Effector memory CD4-positive, alpha-beta T cell (primary cell): ENCODE measurements around the gene DCAF8L2.
"Not testable (repeated sequence)": the region's sequence is repeated elsewhere in the genome, so short reads cannot be mapped to it uniquely, and the experiment has no call there.

Experiments
- DNase-seq, 3 donors: peaks; one replicate each; pipeline ENCODE4 v3.0.0-alpha.2; 2020
- H3K27ac ChIP-seq: 2 replicates; pipeline ENCODE4 v1.7.0; 2013; ENCODE audit warnings: mild to moderate bottlenecking, low read length, moderate library complexity; ENCODE audit not compliant: insufficient read depth, poor library complexity, severe bottlenecking
- H3K27me3 ChIP-seq: replicated peaks from 2 replicates; pipeline ENCODE4 v1.7.0; 2013; ENCODE audit warnings: mild to moderate bottlenecking, low read length; ENCODE audit not compliant: insufficient read depth, control insufficient read depth, poor library complexity, severe bottlenecking
- H3K36me3 ChIP-seq: 2 replicates; pipeline ENCODE4 v1.7.0; 2013; ENCODE audit warnings: mild to moderate bottlenecking, low read length, moderate library complexity; ENCODE audit not compliant: control insufficient read depth, insufficient read depth
- H3K4me1 ChIP-seq: 2 replicates; pipeline ENCODE4 v1.7.0; 2013; ENCODE audit warnings: low read length, mild to moderate bottlenecking; ENCODE audit not compliant: control insufficient read depth, insufficient read depth, poor library complexity, severe bottlenecking
- H3K4me3 ChIP-seq: 2 replicates; pipeline ENCODE4 v1.7.0; 2013; ENCODE audit warnings: low read length, low read depth, mild to moderate bottlenecking; ENCODE audit not compliant: insufficient read depth, poor library complexity, severe bottlenecking
- H3K9me3 ChIP-seq: 2 replicates; pipeline ENCODE4 v1.7.0; 2013; ENCODE audit warnings: mild to moderate bottlenecking, low read length, moderate library complexity; ENCODE audit not compliant: control insufficient read depth
- total RNA-seq, 3 donors: gene quantifications; one replicate each; lab custom pipeline; 2026; lab: John Stamatoyannopoulos, UW

Gene DCAF8L2
- total RNA-seq = 0 reads per million in 3 donors

GRCh38 chrX:27590044-27590443, at the start of gene DCAF8L2:
Gene DCAF8L2 (plus strand): TSS chrX:27590344. CDS start chrX:27746896, 156,552 bp downstream.
- H3K27ac ChIP-seq = no peak within 1 kb of the TSS
- no peak for DNase-seq
- H3K4me1 ChIP-seq = no peaks in the 10 kb centered on the region
- H3K4me3 ChIP-seq = no peak within 1 kb of the TSS
- no peaks in the 10 kb centered on the region for H3K27me3 ChIP-seq
- no peaks in the 10 kb centered on the region for H3K36me3 ChIP-seq
- no peaks in the 10 kb centered on the region for H3K9me3 ChIP-seq

- H3K4me1 ChIP-seq, H3K27me3 ChIP-seq, H3K9me3 ChIP-seq, H3K4me3 ChIP-seq, H3K36me3 ChIP-seq, H3K27ac ChIP-seq, DNase-seq: not testable (repeated sequence)
Observed at GRCh38 chrX:27541161-27541560, 49.0 kb upstream of the DCAF8L2 start.

GRCh38 chrX:27548624-27549023, 41.5 kb upstream of the DCAF8L2 start:
- DNase-seq = no peak
- no peak overlapping the region for H3K4me3 ChIP-seq
- H3K36me3 ChIP-seq = no peaks in the 10 kb centered on the region
- no peaks in the 10 kb centered on the region for H3K4me1 ChIP-seq
- no peaks in the 10 kb centered on the region for H3K27me3 ChIP-seq
- H3K27ac ChIP-seq = no peak overlapping the region
- H3K9me3 ChIP-seq = no peaks in the 10 kb centered on the region

- DNase-seq = no peak
- H3K27me3 ChIP-seq = no peaks in the 10 kb centered on the region
- H3K9me3 ChIP-seq = no peaks in the 10 kb centered on the region
- H3K27ac ChIP-seq = no peak overlapping the region
- no peaks in the 10 kb centered on the region for H3K36me3 ChIP-seq
- H3K4me1 ChIP-seq = no peaks in the 10 kb centered on the region
- H3K4me3 ChIP-seq = no peak overlapping the region
Observed at GRCh38 chrX:27549688-27550087, 40.5 kb upstream of the DCAF8L2 start.

- H3K27me3 ChIP-seq = no peaks in the 10 kb centered on the region
- no peaks in the 10 kb centered on the region for H3K36me3 ChIP-seq
- H3K9me3 ChIP-seq = no peaks in the 10 kb centered on the region
- H3K4me3 ChIP-seq = no peak overlapping the region
- H3K4me1 ChIP-seq = no peaks in the 10 kb centered on the region
- no peak overlapping the region for H3K27ac ChIP-seq
- no peak for DNase-seq
Observed at GRCh38 chrX:27555514-27555913, 34.6 kb upstream of the DCAF8L2 start.

GRCh38 chrX:27565992-27566391, 24.2 kb upstream of the DCAF8L2 start:
- Histone ChIP-seq H3K36me3 (no peaks in the 10 kb centered on the region), H3K27me3 (no peaks in the 10 kb centered on the region), H3K4me1 (no peaks in the 10 kb centered on the region), H3K4me3 (no peak overlapping the region), H3K27ac (no peak overlapping the region), H3K9me3 (no peaks in the 10 kb centered on the region)
- DNase-seq = no peak

GRCh38 chrX:27571164-27571563, 19.0 kb upstream of the DCAF8L2 start:
- Histone ChIP-seq H3K27ac (no peak overlapping the region), H3K27me3 (no peaks in the 10 kb centered on the region), H3K36me3 (no peaks in the 10 kb centered on the region), H3K4me1 (no peaks in the 10 kb centered on the region), H3K4me3 (no peak overlapping the region), H3K9me3 (no peaks in the 10 kb centered on the region)
- no peak for DNase-seq

- H3K27me3 ChIP-seq = no peaks in the 10 kb centered on the region
- H3K9me3 ChIP-seq = no peaks in the 10 kb centered on the region
- H3K4me3 ChIP-seq = no peak overlapping the region
- no peak overlapping the region for H3K27ac ChIP-seq
- H3K36me3 ChIP-seq = no peaks in the 10 kb centered on the region
- H3K4me1 ChIP-seq = no peaks in the 10 kb centered on the region
- DNase-seq = no peak
Observed at GRCh38 chrX:27575565-27575964, 14.6 kb upstream of the DCAF8L2 start.

- Histone ChIP-seq H3K9me3 (no peaks in the 10 kb centered on the region), H3K4me3 (no peak overlapping the region), H3K27ac (no peak overlapping the region), H3K36me3 (no peaks in the 10 kb centered on the region), H3K27me3 (no peaks in the 10 kb centered on the region), H3K4me1 (no peaks in the 10 kb centered on the region)
- DNase-seq = no peak
Observed at GRCh38 chrX:27583976-27584375, 6.2 kb upstream of the DCAF8L2 start.

- Histone ChIP-seq H3K4me3 (no peak overlapping the region), H3K27ac (no peak overlapping the region), H3K27me3 (no peaks in the 10 kb centered on the region), H3K4me1 (no peaks in the 10 kb centered on the region), H3K36me3 (no peaks in the 10 kb centered on the region), H3K9me3 (no peaks in the 10 kb centered on the region)
- no peak for DNase-seq
Observed at GRCh38 chrX:27591938-27592337, 1.8 kb downstream of the DCAF8L2 start.

- Histone ChIP-seq H3K27ac (no peak overlapping the region), H3K4me1 (no peaks in the 10 kb centered on the region), H3K9me3 (no peaks in the 10 kb centered on the region), H3K4me3 (no peak overlapping the region), H3K27me3 (no peaks in the 10 kb centered on the region), H3K36me3 (no peaks in the 10 kb centered on the region)
- DNase-seq = no peak
Observed at GRCh38 chrX:27597508-27597907, 7.4 kb downstream of the DCAF8L2 start.
